Lung (tissue), 12 donors: ENCODE measurements around the gene OTUB2. TPM values are rescaled to one million over a fixed set of nuclear protein-coding genes. Genes with fewer than 3 reads are reported as not detected.

Experiments
- ATAC-seq: fragments of 200-7000 bp; cut with Tn5 transposase; one replicate; pipeline ENCODE4 v1.9.1; 2020; ENCODE audit warnings: moderate number of reproducible peaks; ENCODE audit not compliant: insufficient read depth, low FRiP score
- DNase-seq, 3 donors: peaks; one replicate each; pipeline ENCODE4 v3.0.0-alpha.2; 2013 to 2017
- H3K27ac ChIP-seq, 2 donors: one replicate each; pipeline ENCODE4 v1.5.1; 2013; ENCODE audit warnings: mild to moderate bottlenecking in 2 of 2, moderate library complexity in 2 of 2, control low read depth in 1 of 2, inconsistent platforms in 1 of 2, low read depth in 1 of 2, low read length in 1 of 2
- H3K27me3 ChIP-seq, 3 donors: one replicate each; pipeline ENCODE4 v1.5.1; 2013; ENCODE audit warnings: low read length in 2 of 3; ENCODE audit not compliant: control insufficient read depth in 3 of 3, insufficient read depth in 3 of 3
- H3K36me3 ChIP-seq, 4 donors: one replicate each; pipeline ENCODE4 v1.5.1; 2013; ENCODE audit warnings: low read length in 4 of 4, mild to moderate bottlenecking in 1 of 4, moderate library complexity in 1 of 4; ENCODE audit not compliant: control insufficient read depth in 4 of 4, insufficient read depth in 4 of 4
- H3K4me1 ChIP-seq, 5 donors: one replicate each; pipeline ENCODE4 v1.5.1; 2013; ENCODE audit warnings: low read length in 5 of 5, mild to moderate bottlenecking in 2 of 5, moderate library complexity in 1 of 5; ENCODE audit not compliant: control insufficient read depth in 5 of 5, insufficient read depth in 5 of 5
- H3K4me3 ChIP-seq: one replicate; pipeline ENCODE4 v1.5.1; 2013; ENCODE audit warnings: mild to moderate bottlenecking, control low read depth, moderate library complexity
- H3K9ac ChIP-seq, 2 donors: one replicate each; pipeline ENCODE4 v1.5.1; 2013; ENCODE audit warnings: low read length in 2 of 2, control low read depth in 1 of 2; ENCODE audit not compliant: insufficient read depth in 1 of 2
- H3K9me3 ChIP-seq, 4 donors: one replicate each; pipeline ENCODE4 v1.5.1; 2013; ENCODE audit warnings: low read length in 3 of 4, mild to moderate bottlenecking in 1 of 4, moderate library complexity in 1 of 4; ENCODE audit not compliant: control insufficient read depth in 4 of 4, insufficient read depth in 3 of 4
- CTCF ChIP-seq: IDR thresholded peaks from 2 replicates; pipeline ENCODE4 v1.5.1; 2012; ENCODE audit warnings: mild to moderate bottlenecking; ENCODE audit errors: control extremely low read depth, extremely low read depth
- WGBS, 2 donors: extraction: QIAGEN DNeasy Blood & Tissue Kit; methylation state at CpG; one replicate each; pipeline ENCODE4 v1.1.7; 2013; 5-methylcytosine and 5-hydroxymethylcytosine counted together
- polyA plus RNA-seq, 2 donors: library from polyadenylated mRNA; stranded (reverse); fragments of 200-250 nt; gene quantifications; one replicate each; pipeline ENCODE4 v1.2.1, GENCODE V29; 2013
- total RNA-seq, 2 donors: library from RNA; depleted of rRNA in 1 of 2; stranded (reverse); fragments of >200 nt in 1 of 2; gene quantifications; one replicate each; pipeline ENCODE4 v1.2.1, GENCODE V29; 2014 to 2021
- donor health status: control.
- donor health status: control.
- donor health status: Bipolar disorder and iron deficiency.
- donor health status: healthy.
- donor health status: DM: yes; HTN: yes; CAD: no.

OTUB2 gene
- total and polyA plus RNA-seq, 4 donors = 0.31 to 2.2 (median 1.6) TPM

GRCh38 chr14:94029671-94030203 lies 3.6 kb downstream of the OTUB2 start:
- Histone ChIP-seq H3K9me3 (no peaks in the 10 kb centered on the region), H3K36me3 (peaks cover 0 to 3% (median 0%) of the 10 kb centered on the region in 4 donors), H3K27ac (no peak overlapping the region), H3K9ac (no peak overlapping the region), H3K27me3 (no peaks in the 10 kb centered on the region), H3K4me1 (peaks cover 0 to 7% (median 0%) of the 10 kb centered on the region in 5 donors), H3K4me3 (no peak overlapping the region)
- no peak for TF ChIP-seq CTCF
- no peak for DNase-seq
- no peak for ATAC-seq
- WGBS, 2 donors = 88 to 92% methylated on average over 7 of the region's 7 CpGs

GRCh38 chr14:94030571-94030970 lies 4.4 kb downstream of the OTUB2 start:
- no peak for TF ChIP-seq CTCF
- Histone ChIP-seq H3K9me3 (no peaks in the 10 kb centered on the region), H3K9ac (no peak overlapping the region), H3K4me1 (peaks cover 0 to 7% (median 0%) of the 10 kb centered on the region in 5 donors), H3K4me3 (no peak overlapping the region), H3K27ac (no peak overlapping the region), H3K36me3 (peaks cover 0 to 3% (median 0%) of the 10 kb centered on the region in 4 donors), H3K27me3 (no peaks in the 10 kb centered on the region)
- DNase-seq (no peak), ATAC-seq (no peak)
- WGBS, 2 donors = 87 to 90% methylated on average over 14 of the region's 14 CpGs

- Histone ChIP-seq H3K4me1 (peaks cover 0 to 7% (median 0%) of the 10 kb centered on the region in 5 donors), H3K27ac (no peak overlapping the region), H3K27me3 (no peaks in the 10 kb centered on the region), H3K9me3 (no peaks in the 10 kb centered on the region), H3K36me3 (peaks cover 0 to 3% (median 0%) of the 10 kb centered on the region in 4 donors), H3K4me3 (no peak overlapping the region), H3K9ac (no peak overlapping the region)
- WGBS, 2 donors = 93 to 96% methylated on average over 8 of the region's 8 CpGs
- ATAC-seq = no peak
- TF ChIP-seq CTCF = no peak
- DNase-seq = no peak
Observed at GRCh38 chr14:94031161-94031882, 5.2 kb downstream of the OTUB2 start.
